ENCODE measurements around the gene LAPTM4A. TPM values are rescaled to one million over a fixed set of nuclear protein-coding genes. Genes with fewer than 3 reads are reported as not detected.

The LAPTM4A gene
- total RNA-seq, 1 experiment from 2014 or later: 131 TPM

DNA sequence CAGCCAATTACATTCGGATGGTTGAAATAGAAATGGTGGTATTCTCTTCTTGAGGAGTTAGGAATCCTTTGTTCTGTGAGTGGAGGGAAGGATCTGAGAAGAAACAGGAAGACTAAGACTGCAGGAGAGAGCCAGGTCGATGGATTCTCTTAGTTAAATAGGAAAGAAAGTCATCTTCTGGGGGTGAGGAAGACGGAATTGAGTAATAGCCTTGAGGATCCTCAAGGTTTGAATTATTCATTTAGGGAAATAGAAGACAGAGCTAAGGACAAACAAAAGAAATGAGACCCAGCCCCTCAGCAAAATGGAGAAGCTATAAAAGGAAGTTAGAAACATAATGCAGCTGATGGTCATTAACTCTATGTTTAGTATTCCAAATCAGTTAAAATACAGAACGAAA lies 1.8 kb downstream of the LAPTM4A start:
- H3K27me3 ChIP-seq (ENCODE audit: insufficient read depth, low read length): no peaks in the 10 kb centered on the region
- no peak overlapping the region for H2AK5ac ChIP-seq (ENCODE audit: insufficient read length, low read length)
- no peak overlapping the region for H4K8ac ChIP-seq (replicated peaks; ENCODE audit: insufficient read length, low read depth, low read length)
- no peaks in the 10 kb centered on the region for H3K9me3 ChIP-seq (ENCODE audit: control insufficient read depth, low read depth, low read length)
- no peak overlapping the region for H3K4ac ChIP-seq (ENCODE audit: low read depth, low read length)
- no peak for TF ChIP-seq CTCF (conservative IDR thresholded peaks at IDR 0.05)
- no peak for DNase-seq
- peaks cover 0 to 12% (median 6%) of the 10 kb centered on the region in 3 experiments; a peak in 3 of 7 replicates for H3K36me3 Mint-ChIP-seq (ENCODE audit: insufficient read depth in 1 of 3, low read depth in 3 of 3)
- no CpG with 5 or more reads among the region's 4 CpGs for WGBS (ENCODE audit: extremely low coverage, insufficient read length, low lambda C conversion rate)
- H3K4me1 Mint-ChIP-seq: peaks cover 20 to 32% of the 10 kb centered on the region in 2 experiments
- H3K23ac ChIP-seq (ENCODE audit: insufficient read length, low read depth, low read length): no peak overlapping the region
- H3K79me2 ChIP-seq (ENCODE audit: insufficient read depth, low read length): peaks cover 30% of the 10 kb centered on the region; the same call in 1 of the 2 replicates
- H2BK120ac ChIP-seq (ENCODE audit: low read depth, low read length, poor library complexity, severe bottlenecking): no peak overlapping the region
- H3K23me2 ChIP-seq (ENCODE audit: insufficient read length, low read depth, low read length, poor library complexity, severe bottlenecking): peaks cover 8% of the 10 kb centered on the region
- H3K79me1 ChIP-seq (ENCODE audit: insufficient read depth, low read depth, low read length, poor library complexity, severe bottlenecking): no peaks in the 10 kb centered on the region
- no peak overlapping the region for H2BK5ac ChIP-seq (ENCODE audit: insufficient read length, low read length)
- H4K5ac ChIP-seq (ENCODE audit: insufficient read length, low read depth, low read length): no peak overlapping the region
- no peak overlapping the region for H2BK20ac ChIP-seq (ENCODE audit: low read depth, low read length, poor library complexity, severe bottlenecking)
- H3K18ac ChIP-seq (ENCODE audit: insufficient read length, low read depth, low read length): no peak overlapping the region
- H3T11ph ChIP-seq (ENCODE audit: low read length): no peak overlapping the region
- no peak overlapping the region for H2BK15ac ChIP-seq (ENCODE audit: low read depth, low read length)
- peak overlapping the region; percentile 38 for H3K27ac ChIP-seq (ENCODE audit: insufficient read length, low read depth, low read length)
- H4K91ac ChIP-seq (ENCODE audit: insufficient read length, low read depth, low read length): no peak overlapping the region
- H3K9me3 Mint-ChIP-seq: no peaks in the 10 kb centered on the region
- H3K27ac Mint-ChIP-seq: peak overlapping the region in 2 of 3 experiments; percentile 91 to 93; a peak in 6 of 7 replicates
- H3K14ac ChIP-seq (ENCODE audit: insufficient read depth, low read length): no peak overlapping the region; the same call in 1 of the 2 replicates
- no peak overlapping the region for H2AFZ ChIP-seq (ENCODE audit: low read length)
- H3K4me3 Mint-ChIP-seq: no peak overlapping the region
- peak overlapping the region; percentile 93 for H3K4me2 ChIP-seq (ENCODE audit: insufficient read depth, insufficient read length, low read length)
- H3K9ac ChIP-seq (ENCODE audit: extremely low read depth, insufficient read length, low read length): peak overlapping the region; percentile 86
- no peak overlapping the region for H3K56ac ChIP-seq (ENCODE audit: insufficient read length, low read depth, low read length)
- H3K27me3 Mint-ChIP-seq (ENCODE audit: low read depth): no peaks in the 10 kb centered on the region; the same call in 1 of the 2 replicates
- no peaks in the 10 kb centered on the region for H4K20me1 ChIP-seq (ENCODE audit: control insufficient read depth, insufficient read depth, insufficient read length)
- H2BK12ac ChIP-seq (ENCODE audit: insufficient read length, low read depth, low read length): no peak overlapping the region
- H3K4me1 ChIP-seq (ENCODE audit: insufficient read depth, low read length): no peaks in the 10 kb centered on the region; the same call in none of the 2 replicates

All from H9 (cell line).